ENCODE data around the gene RNF149. TPM values are rescaled to one million over a fixed set of nuclear protein-coding genes. Genes with fewer than 3 reads are reported as not detected.

The RNF149 gene
- total RNA-seq, 1 donor from 2014 or later, result 94.0 TPM

- DNase-seq (no peak), ATAC-seq (no peak)
- TF ChIP-seq CTCF (IDR thresholded peaks at IDR 0.05), result no peak
- H3K36me3 ChIP-seq, result peaks cover 70% of the 10 kb centered on the region
- H3K27me3 ChIP-seq, result no peaks in the 10 kb centered on the region
- no peak overlapping the region for H3K27ac ChIP-seq
- H3K9me3 ChIP-seq, result no peaks in the 10 kb centered on the region
- no peak overlapping the region for H3K4me3 ChIP-seq
- peaks cover 12% of the 10 kb centered on the region for H3K4me1 ChIP-seq
- intact Hi-C loops (cut with DNase I), result no loop called here
Observed at GRCh38 chr2:101291973-101292372, 16.5 kb downstream of the RNF149 start.

- Histone ChIP-seq H3K36me3 (peaks cover 82% of the 10 kb centered on the region), H3K4me1 (peaks cover under 1% of the 10 kb centered on the region), H3K27ac (no peak overlapping the region), H3K4me3 (no peak overlapping the region), H3K9me3 (no peaks in the 10 kb centered on the region), H3K27me3 (no peaks in the 10 kb centered on the region)
- ATAC-seq, result no peak
- no peak for DNase-seq
- intact Hi-C loops (cut with DNase I), result no loop called here
- no peak for TF ChIP-seq CTCF (IDR thresholded peaks at IDR 0.05)
Observed at GRCh38 chr2:101290711-101291110, 17.8 kb downstream of the RNF149 start.

GRCh38 chr2:101287303-101287702, 21.2 kb downstream of the RNF149 start:
- Histone ChIP-seq H3K27me3 (no peaks in the 10 kb centered on the region), H3K4me1 (no peaks in the 10 kb centered on the region), H3K9me3 (no peaks in the 10 kb centered on the region), H3K36me3 (peaks cover 87% of the 10 kb centered on the region), H3K4me3 (no peak overlapping the region), H3K27ac (no peak overlapping the region)
- DNase-seq (no peak), ATAC-seq (no peak)
- intact Hi-C loops (cut with DNase I), result no loop called here
- TF ChIP-seq CTCF (IDR thresholded peaks at IDR 0.05), result no peak

DNA sequence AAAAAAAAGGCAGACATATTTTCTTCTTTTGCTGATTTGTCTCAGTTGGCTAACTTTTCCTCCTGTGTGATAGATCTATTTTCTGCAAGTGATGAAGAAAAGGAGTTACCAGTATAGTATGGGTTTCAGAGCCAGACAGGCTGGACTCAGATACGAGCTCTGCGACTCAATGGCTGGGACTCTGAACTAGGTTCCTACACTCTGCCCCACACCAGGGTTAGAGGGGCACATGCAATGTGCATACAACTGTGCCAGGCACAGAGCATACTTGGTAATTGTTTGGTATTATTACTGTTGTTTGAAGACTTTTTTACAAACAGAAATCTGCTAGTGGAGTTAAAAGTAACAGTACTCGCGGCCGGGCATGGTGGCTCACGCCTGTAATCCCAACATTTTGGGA, 21.8 kb downstream of the RNF149 start:
- Histone ChIP-seq H3K27me3 (no peaks in the 10 kb centered on the region), H3K4me3 (no peak overlapping the region), H3K27ac (no peak overlapping the region), H3K36me3 (peaks cover 87% of the 10 kb centered on the region), H3K9me3 (no peaks in the 10 kb centered on the region), H3K4me1 (no peaks in the 10 kb centered on the region)
- TF ChIP-seq CTCF (IDR thresholded peaks at IDR 0.05), result no peak
- intact Hi-C loops (cut with DNase I), result no loop called here
- DNase-seq (no peak), ATAC-seq (no peak)

- Histone ChIP-seq H3K9me3 (no peaks in the 10 kb centered on the region), H3K4me1 (peaks cover 8% of the 10 kb centered on the region), H3K27ac (no peak overlapping the region), H3K4me3 (no peak overlapping the region), H3K27me3 (no peaks in the 10 kb centered on the region), H3K36me3 (peaks cover 99% of the 10 kb centered on the region)
- DNase-seq (no peak), ATAC-seq (no peak)
- intact Hi-C loops (cut with DNase I), result no loop called here
- no peak for TF ChIP-seq CTCF (IDR thresholded peaks at IDR 0.05)
Observed at GRCh38 chr2:101282980-101283379, 25.5 kb downstream of the RNF149 start.

- Histone ChIP-seq H3K9me3 (no peaks in the 10 kb centered on the region), H3K4me3 (no peak overlapping the region), H3K27ac (no peak overlapping the region), H3K27me3 (no peaks in the 10 kb centered on the region), H3K4me1 (peaks cover 8% of the 10 kb centered on the region), H3K36me3 (peaks cover 98% of the 10 kb centered on the region)
- ATAC-seq, result no peak
- intact Hi-C loops (cut with DNase I), result no loop called here
- TF ChIP-seq CTCF (IDR thresholded peaks at IDR 0.05), result no peak
- DNase-seq, result no peak
Observed at GRCh38 chr2:101281482-101281881, 27.0 kb downstream of the RNF149 start.

Data from upper lobe of right lung (tissue), 1 donor.